ENCODE results near the gene EMC8.

- TF ChIP-seq CTCF (conservative IDR thresholded peaks at IDR 0.05; ENCODE audit: low read depth, low read length) (no peak), EZH2 (IDR thresholded peaks at IDR 0.05; ENCODE audit: borderline replicate concordance, low read depth, low read length, poor library complexity, severe bottlenecking) (no peak)
These were observed 68.2 kb downstream of the EMC8 start for GRCh38 chr16:85731179-85731578.
